H9 (cell line): Measurements from ENCODE around the gene IFNL3. TPM values are rescaled to one million over a fixed set of nuclear protein-coding genes. Genes with fewer than 3 reads are reported as not detected.

Experiments used
- DNase-seq: peaks from one replicate; pipeline ENCODE4 v3.0.0-alpha.2; 2017
- H2AFZ ChIP-seq: one replicate; pipeline ENCODE4 v1.6.1; 2013; ENCODE audit warnings: mild to moderate bottlenecking, low read length, control low read depth, moderate library complexity
- H2AK5ac ChIP-seq: 2 replicates; pipeline ENCODE4 v1.6.1; 2013; ENCODE audit warnings: low read length, control low read depth, mixed read lengths; ENCODE audit not compliant: insufficient read length
- H2BK120ac ChIP-seq: one replicate; pipeline ENCODE4 v1.6.1; 2013; ENCODE audit warnings: low read depth, mild to moderate bottlenecking, low read length, control low read depth, inconsistent platforms; ENCODE audit not compliant: poor library complexity, severe bottlenecking
- H2BK12ac ChIP-seq: 2 replicates; pipeline ENCODE4 v1.6.1; 2013; ENCODE audit warnings: low read length, control low read depth, mixed read lengths, low read depth; ENCODE audit not compliant: insufficient read length
- H2BK15ac ChIP-seq: 2 replicates; pipeline ENCODE4 v1.6.1; 2013; ENCODE audit warnings: low read depth, low read length, control low read depth
- H2BK20ac ChIP-seq: one replicate; pipeline ENCODE4 v1.6.1; 2013; ENCODE audit warnings: low read depth, mild to moderate bottlenecking, low read length, control low read depth, inconsistent platforms; ENCODE audit not compliant: poor library complexity, severe bottlenecking
- H2BK5ac ChIP-seq: 2 replicates; pipeline ENCODE4 v1.6.1; 2013; ENCODE audit warnings: low read length, control low read depth, mixed read lengths; ENCODE audit not compliant: insufficient read length
- H3K14ac ChIP-seq: 2 replicates; pipeline ENCODE4 v1.6.1; 2013; ENCODE audit warnings: low read length, control low read depth; ENCODE audit not compliant: insufficient read depth
- H3K18ac ChIP-seq: 2 replicates; pipeline ENCODE4 v1.6.1; 2013; ENCODE audit warnings: low read depth, mild to moderate bottlenecking, mixed read lengths, low read length, control low read depth; ENCODE audit not compliant: insufficient read length
- H3K23ac ChIP-seq: 2 replicates; pipeline ENCODE4 v1.6.1; 2013; ENCODE audit warnings: low read length, control low read depth, mixed read lengths, low read depth; ENCODE audit not compliant: insufficient read length
- H3K23me2 ChIP-seq: 2 replicates; pipeline ENCODE4 v1.6.1; 2013; ENCODE audit warnings: low read depth, mild to moderate bottlenecking, mixed read lengths, low read length, control low read depth; ENCODE audit not compliant: insufficient read length, poor library complexity, severe bottlenecking
- H3K27ac ChIP-seq: 2 replicates; pipeline ENCODE4 v1.5.1; 2013; ENCODE audit warnings: low read length, control low read depth, mixed read lengths, low read depth; ENCODE audit not compliant: insufficient read length
- H3K27me3 ChIP-seq: 2 replicates; pipeline ENCODE4 v1.6.1; 2013; ENCODE audit warnings: low read length, control low read depth, inconsistent platforms; ENCODE audit not compliant: insufficient read depth
- H3K4ac ChIP-seq: 2 replicates; pipeline ENCODE4 v1.6.1; 2013; ENCODE audit warnings: low read depth, mild to moderate bottlenecking, control low read depth, inconsistent platforms, low read length, moderate library complexity
- H3K4me1 ChIP-seq: 2 replicates; pipeline ENCODE4 v1.6.1; 2013; ENCODE audit warnings: low read length, control low read depth, inconsistent platforms; ENCODE audit not compliant: insufficient read depth
- H3K4me2 ChIP-seq: 2 replicates; pipeline ENCODE4 v1.6.1; 2013; ENCODE audit warnings: low read length, control low read depth, mixed read lengths; ENCODE audit not compliant: insufficient read length, insufficient read depth
- H3K56ac ChIP-seq: 2 replicates; pipeline ENCODE4 v1.6.1; 2013; ENCODE audit warnings: low read depth, mild to moderate bottlenecking, mixed read lengths, low read length, control low read depth; ENCODE audit not compliant: insufficient read length
- H3K79me1 ChIP-seq: 2 replicates; pipeline ENCODE4 v1.6.1; 2013; ENCODE audit warnings: low read depth, mild to moderate bottlenecking, moderate library complexity, low read length, control low read depth, inconsistent platforms; ENCODE audit not compliant: insufficient read depth, poor library complexity, severe bottlenecking
- H3K79me2 ChIP-seq: 2 replicates; pipeline ENCODE4 v1.6.1; 2013; ENCODE audit warnings: low read length, control low read depth, inconsistent platforms; ENCODE audit not compliant: insufficient read depth
- H3K9ac ChIP-seq: 2 replicates; pipeline ENCODE4 v1.6.1; 2013; ENCODE audit warnings: low read length, control low read depth, mixed read lengths; ENCODE audit not compliant: insufficient read length; ENCODE audit errors: extremely low read depth
- H3K9me3 ChIP-seq: one replicate; pipeline ENCODE4 v1.6.1; 2013; ENCODE audit warnings: low read depth, low read length, inconsistent platforms; ENCODE audit not compliant: control insufficient read depth
- H3T11ph ChIP-seq: one replicate; pipeline ENCODE4 v1.6.1; 2013; ENCODE audit warnings: mild to moderate bottlenecking, low read length, control low read depth, inconsistent platforms
- H4K20me1 ChIP-seq: one replicate; pipeline ENCODE4 v1.6.1; 2013; ENCODE audit not compliant: control insufficient read depth, insufficient read length, insufficient read depth
- H4K5ac ChIP-seq: 2 replicates; pipeline ENCODE4 v1.6.1; 2013; ENCODE audit warnings: low read depth, mild to moderate bottlenecking, mixed read lengths, low read length, control low read depth; ENCODE audit not compliant: insufficient read length
- H4K8ac ChIP-seq: replicated peaks from 2 replicates; pipeline ENCODE4 v1.6.1; 2013; ENCODE audit warnings: low read length, control low read depth, mixed read lengths, low read depth; ENCODE audit not compliant: insufficient read length
- H4K91ac ChIP-seq: 2 replicates; pipeline ENCODE4 v1.6.1; 2013; ENCODE audit warnings: low read depth, mild to moderate bottlenecking, moderate library complexity, mixed read lengths, low read length, control low read depth; ENCODE audit not compliant: insufficient read length
- H3K27ac Mint-ChIP-seq, 3 experiments: 2 replicates in 2 of 3; 3 replicates in 1 of 3; pipeline ENCODE4 v1.8.0; 2020 to 2021; ENCODE audit warnings: mixed read lengths in 3 of 3, mild to moderate bottlenecking in 1 of 3, moderate library complexity in 1 of 3
- H3K27me3 Mint-ChIP-seq: 2 replicates; pipeline ENCODE4 v1.8.0; 2021; ENCODE audit warnings: low read depth, mild to moderate bottlenecking, moderate library complexity, mixed read lengths
- H3K36me3 Mint-ChIP-seq, 3 experiments: 2 replicates in 2 of 3; 3 replicates in 1 of 3; pipeline ENCODE4 v1.8.0; 2020 to 2021; ENCODE audit warnings: low read depth in 3 of 3, mixed read lengths in 3 of 3; ENCODE audit not compliant: insufficient read depth in 1 of 3
- H3K4me1 Mint-ChIP-seq, 2 experiments: 2 replicates each; pipeline ENCODE4 v1.8.0; 2020; ENCODE audit warnings: mixed read lengths in 2 of 2
- H3K4me3 Mint-ChIP-seq, 2 experiments: 2 replicates in 1 of 2; 3 replicates in 1 of 2; pipeline ENCODE4 v1.8.0; 2020 to 2021; ENCODE audit warnings: mild to moderate bottlenecking in 2 of 2, mixed read lengths in 2 of 2, moderate library complexity in 1 of 2
- H3K9me3 Mint-ChIP-seq, 2 experiments: 2 replicates in 1 of 2; 3 replicates in 1 of 2; pipeline ENCODE4 v1.8.0; 2020; ENCODE audit warnings: mild to moderate bottlenecking in 2 of 2, mixed read lengths in 2 of 2, moderate library complexity in 1 of 2
- CTCF ChIP-seq: fragments of 200-600 bp; sonication (generic); conservative IDR thresholded peaks from 3 replicates; pipeline ENCODE4 v1.8.0; 2021; ENCODE audit warnings: antibody characterized with exemption, mild to moderate bottlenecking
- WGBS: extraction: QIAGEN DNeasy Blood & Tissue Kit; methylation state at CpG from one replicate; pipeline ENCODE4 v1.1.7; 2013; ENCODE audit warnings: missing lambda C conversion rate, low lambda C conversion rate, mixed read lengths; ENCODE audit not compliant: insufficient read length; ENCODE audit errors: extremely low coverage; 5-methylcytosine and 5-hydroxymethylcytosine counted together
- total RNA-seq: library from RNA; stranded (reverse); gene quantifications from 2 replicates; pipeline ENCODE4 v1.2.1, GENCODE V29; 2021

Gene IFNL3
- total RNA-seq, 1 experiment from 2014 or later: not detected

GRCh38 chr19:39276740-39277139 is 31.9 kb upstream of the IFNL3 start:
- Histone ChIP-seq H3K4me2 (no peak overlapping the region), H2AFZ (no peak overlapping the region), H3K4me1 (no peaks in the 10 kb centered on the region), H3K27ac (no peak overlapping the region), H3K4ac (no peak overlapping the region), H2BK120ac (no peak overlapping the region), H4K8ac (no peak overlapping the region), H3K14ac (no peak overlapping the region), H3K79me2 (no peaks in the 10 kb centered on the region), H3K23ac (no peak overlapping the region), H4K91ac (no peak overlapping the region), H2BK5ac (no peak overlapping the region), H4K5ac (no peak overlapping the region), H3K23me2 (no peaks in the 10 kb centered on the region), H2BK12ac (no peak overlapping the region), H3K9ac (no peak overlapping the region), H2BK20ac (no peak overlapping the region), H3T11ph (no peak overlapping the region), H3K27me3 (no peaks in the 10 kb centered on the region), H4K20me1 (no peaks in the 10 kb centered on the region), H2BK15ac (no peak overlapping the region), H2AK5ac (no peak overlapping the region), H3K9me3 (no peaks in the 10 kb centered on the region), H3K79me1 (no peaks in the 10 kb centered on the region), H3K18ac (no peak overlapping the region), H3K56ac (no peak overlapping the region)
- Mint-ChIP-seq H3K27ac (no peak overlapping the region), H3K4me1 (peaks cover 0 to 4% of the 10 kb centered on the region in 2 experiments; a peak in 2 of 4 replicates), H3K27me3 (peaks cover 67% of the 10 kb centered on the region), H3K9me3 (no peaks in the 10 kb centered on the region), H3K4me3 (no peak overlapping the region), H3K36me3 (no peaks in the 10 kb centered on the region)
- DNase-seq: no peak
- TF ChIP-seq CTCF: no peak
- WGBS: no CpG with 5 or more reads among the region's 5 CpGs
